Middle frontal gyrus (tissue), 1 donor: ENCODE measurements around the gene NUTM2D.
"Not testable (repeated sequence)": the region's sequence is repeated elsewhere in the genome, so short reads cannot be mapped to it uniquely, and the experiment has no call there.

ENCODE experiments used
- DNase-seq: peaks from one replicate; pipeline ENCODE4 v3.0.0-alpha.2; 2015; ENCODE audit warnings: low spot score; ENCODE audit errors: extremely low spot score

Gene NUTM2D

GRCh38 chr10:87357444-87357843 is at the start of gene NUTM2D:
Gene NUTM2D (plus strand): TSS chr10:87357744. CDS start chr10:87358266, 522 bp downstream.
- not testable (repeated sequence) for DNase-seq

GRCh38 chr10:87308702-87309101 is 48.8 kb upstream of the NUTM2D start:
- DNase-seq, result not testable (repeated sequence)

GRCh38 chr10:87309657-87310056 is 47.9 kb upstream of the NUTM2D start:
- not testable (repeated sequence) for DNase-seq

- DNase-seq, result not testable (repeated sequence)
Measured at GRCh38 chr10:87311521-87311920, 46.0 kb upstream of the NUTM2D start.

- not testable (repeated sequence) for DNase-seq
Measured at GRCh38 chr10:87313649-87314359, 43.7 kb upstream of the NUTM2D start.

GRCh38 chr10:87314360-87314973 is 43.1 kb upstream of the NUTM2D start:
- not testable (repeated sequence) for DNase-seq

GRCh38 chr10:87321505-87321904 is 36.0 kb upstream of the NUTM2D start:
- DNase-seq, result not testable (repeated sequence)

GRCh38 chr10:87324559-87324958 is 33.0 kb upstream of the NUTM2D start:
- DNase-seq, result not testable (repeated sequence)

GRCh38 chr10:87327958-87328357 is 29.6 kb upstream of the NUTM2D start:
- not testable (repeated sequence) for DNase-seq

- not testable (repeated sequence) for DNase-seq
Measured at GRCh38 chr10:87329131-87329530, 28.4 kb upstream of the NUTM2D start.

GRCh38 chr10:87332687-87333086 is 24.9 kb upstream of the NUTM2D start:
- not testable (repeated sequence) for DNase-seq

- not testable (repeated sequence) for DNase-seq
Measured at GRCh38 chr10:87340411-87340810, 17.1 kb upstream of the NUTM2D start.

- DNase-seq, result not testable (repeated sequence)
Measured at GRCh38 chr10:87341546-87342142, 15.9 kb upstream of the NUTM2D start.

- DNase-seq, result peak; percentile 72
Measured at GRCh38 chr10:87342249-87342710, 15.3 kb upstream of the NUTM2D start.

- peak; percentile 69 for DNase-seq
Measured at GRCh38 chr10:87342711-87343258, 14.8 kb upstream of the NUTM2D start.

- DNase-seq, result not testable (repeated sequence)
Measured at GRCh38 chr10:87345743-87346142, 11.8 kb upstream of the NUTM2D start.

GRCh38 chr10:87350161-87350560 is 7.4 kb upstream of the NUTM2D start:
- not testable (repeated sequence) for DNase-seq

GRCh38 chr10:87352825-87353224 is 4.7 kb upstream of the NUTM2D start:
- not testable (repeated sequence) for DNase-seq

- not testable (repeated sequence) for DNase-seq
Measured at GRCh38 chr10:87355110-87355509, 2.4 kb upstream of the NUTM2D start.

- DNase-seq, result not testable (repeated sequence)
Measured at GRCh38 chr10:87358159-87358558, 615 bp downstream of the NUTM2D start.

- not testable (repeated sequence) for DNase-seq
Measured at GRCh38 chr10:87369514-87370112, 12.1 kb downstream of the NUTM2D start.
